GM23248 (cell line): ENCODE data around the gene PARG.

Experiments
- EZH2 ChIP-seq: fragments of 200-600 bp; sonication (generic); IDR thresholded peaks from 2 replicates; pipeline ENCODE4 v1.6.1; 2018; ENCODE audit warnings: antibody characterized with exemption, mild to moderate bottlenecking; ENCODE audit not compliant: insufficient read depth, poor library complexity, severe bottlenecking
- EZH2phosphoT487 ChIP-seq: fragments of 200-600 bp; sonication (generic); IDR thresholded peaks from 2 replicates; pipeline ENCODE4 v1.6.1; 2018; ENCODE audit warnings: antibody characterized with exemption, moderate library complexity, mild to moderate bottlenecking, low read depth; ENCODE audit not compliant: insufficient read depth

- TF ChIP-seq EZH2, result no peak
- no peak for TF ChIP-seq EZH2phosphoT487
These were observed 158.2 kb downstream of the PARG start for GRCh38 chr10:49783645-49784044.
